ENCODE measurements around the gene NPDC1.

GRCh38 chr9:137057545-137057944 lies 11.6 kb upstream of the NPDC1 start:
- TF ChIP-seq CTCF (IDR thresholded peaks at IDR 0.05; ENCODE audit: low read depth, low read length), result no peak
- no peak for TF ChIP-seq EZH2phosphoT487 (IDR thresholded peaks at IDR 0.05; ENCODE audit: low read depth)
